HG03280 (cell line): ENCODE data around the gene PRKCA.
"Not testable (repeated sequence)": the region's sequence is repeated elsewhere in the genome, so short reads cannot be mapped to it uniquely, and the experiment has no call there.

Experiments used
- ATAC-seq: cut with Tn5 transposase; IDR thresholded peaks from one replicate; pipeline ENCODE4 v1.9.1; 2021; ENCODE audit warnings: mild to moderate bottlenecking, moderate library complexity; ENCODE audit not compliant: unreplicated experiment

PRKCA gene

DNA sequence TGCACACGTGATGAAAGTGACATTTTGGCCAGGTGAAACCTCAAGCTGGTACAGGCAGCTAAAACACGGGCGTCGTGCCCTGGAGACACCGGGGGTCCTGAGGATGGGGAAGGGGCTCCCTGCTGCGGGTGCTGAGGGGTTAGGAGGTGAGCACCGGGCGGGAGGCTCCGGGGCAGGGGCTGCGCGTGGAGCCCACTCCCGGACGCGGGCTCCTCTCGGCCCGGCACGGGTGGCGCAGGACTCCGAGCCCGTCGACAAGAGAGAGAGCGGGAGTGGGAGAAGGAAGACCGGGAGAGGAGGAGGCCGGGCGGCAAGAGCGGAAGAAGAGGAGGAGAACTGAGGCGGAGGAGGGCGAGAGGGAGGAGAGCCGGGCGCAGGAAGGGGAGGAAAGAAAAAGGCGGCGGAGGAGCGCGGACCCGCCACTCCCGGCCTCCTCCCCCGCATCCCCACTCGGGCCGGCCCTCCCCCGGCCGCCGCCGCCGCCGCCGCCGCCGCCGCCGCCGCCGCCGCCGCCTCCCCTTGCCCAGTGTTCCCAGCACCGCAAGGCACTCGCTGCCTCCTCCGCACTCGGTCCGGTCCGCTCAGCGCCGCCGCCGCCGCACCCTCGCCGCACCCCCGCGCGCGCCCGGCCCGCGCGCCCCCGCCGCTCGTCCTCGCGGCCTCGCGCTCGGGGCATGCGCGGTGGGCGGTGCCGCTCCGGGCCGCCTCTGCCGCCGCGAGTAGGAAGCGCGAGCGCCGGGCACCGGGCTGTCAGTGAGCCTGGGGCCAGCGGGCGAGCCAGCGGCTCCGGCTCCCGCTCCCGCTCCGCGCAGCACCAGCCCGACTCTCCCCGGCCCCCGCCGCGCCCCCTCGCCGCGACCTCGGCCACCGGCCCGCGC is at the start of gene PRKCA:
Gene PRKCA (plus strand): TSS at position 750 of the 878 bp plus-strand sequence.
- peak; percentile 77 for ATAC-seq

DNA sequence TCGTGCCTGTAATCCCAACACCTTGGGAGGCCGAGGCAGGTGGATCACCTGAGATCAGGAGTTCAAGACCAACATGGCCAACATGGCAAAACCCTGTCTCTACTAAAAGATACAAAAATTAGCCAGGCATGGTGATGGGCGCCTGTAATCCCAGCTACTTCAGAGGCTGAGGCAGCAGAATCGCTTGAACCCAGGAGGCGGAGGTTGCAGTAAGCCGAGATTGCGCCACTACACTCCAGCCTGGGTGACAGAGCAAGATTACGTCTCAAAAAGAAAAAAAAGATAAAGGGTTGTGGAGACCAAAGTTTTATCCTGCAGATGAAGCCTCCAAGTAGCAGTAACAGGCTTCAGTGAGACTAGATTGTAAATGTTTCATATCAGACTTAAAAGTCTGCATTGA is 49.0 kb upstream of the PRKCA start:
- ATAC-seq = not testable (repeated sequence)

DNA sequence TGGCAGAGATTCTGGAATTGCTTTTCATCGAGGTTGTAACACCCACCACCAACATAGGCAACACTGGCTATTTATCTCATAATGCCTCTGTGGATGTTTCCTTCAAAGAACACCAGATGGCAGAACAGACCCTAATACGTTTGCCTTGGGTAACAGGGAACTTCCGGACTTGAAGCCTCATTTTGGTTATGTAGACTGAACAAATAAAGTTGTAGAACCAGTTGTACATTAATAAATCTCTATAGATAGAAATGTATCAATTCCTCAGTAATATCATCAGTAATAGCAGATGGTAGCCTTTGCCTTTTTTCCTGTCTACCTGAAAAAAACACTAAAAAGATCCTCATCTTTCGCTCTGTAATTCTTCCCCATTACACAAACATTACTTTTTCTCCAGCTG is 47.3 kb upstream of the PRKCA start:
- ATAC-seq = no peak

DNA sequence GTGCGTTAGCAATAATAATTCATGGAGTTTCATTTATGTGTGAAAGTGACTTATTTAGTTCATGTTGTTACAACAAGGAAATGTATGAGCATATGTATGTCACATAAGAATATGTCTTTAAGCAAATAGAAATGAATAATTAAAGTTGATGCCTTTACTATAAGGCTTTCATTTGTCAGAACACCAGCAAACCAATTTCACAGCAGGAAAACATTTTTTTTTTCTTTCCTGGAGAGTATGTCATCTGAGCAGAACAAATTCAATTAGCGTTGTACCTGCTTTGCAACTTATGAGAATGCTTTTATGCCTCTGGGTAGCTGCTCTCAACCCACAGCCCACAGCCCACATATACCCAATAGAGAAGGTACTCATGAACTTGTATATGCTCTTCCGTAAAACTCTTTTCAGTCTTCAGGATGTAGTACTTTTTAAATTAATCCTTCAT is 46.9 kb upstream of the PRKCA start:
- ATAC-seq = no peak

DNA sequence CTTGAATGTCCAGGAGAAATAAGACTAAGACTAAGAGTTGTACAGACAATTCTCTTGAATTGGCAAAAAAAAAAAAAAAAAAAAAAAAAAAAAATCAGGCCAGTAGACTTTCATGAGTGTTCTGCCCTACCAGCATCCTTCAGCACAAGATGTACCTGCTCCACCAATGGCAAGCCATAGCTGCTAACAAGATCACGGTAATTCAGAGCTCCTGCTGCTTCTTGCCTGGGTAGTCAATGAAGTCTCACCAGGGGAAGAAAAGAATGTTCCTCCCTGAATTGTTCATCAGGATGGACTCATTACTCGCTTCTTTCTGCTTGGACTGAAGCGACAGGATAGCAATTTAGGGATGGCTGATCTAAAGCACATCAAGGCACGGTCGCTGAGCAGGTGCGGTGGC is 42.1 kb upstream of the PRKCA start:
- ATAC-seq = no peak

DNA sequence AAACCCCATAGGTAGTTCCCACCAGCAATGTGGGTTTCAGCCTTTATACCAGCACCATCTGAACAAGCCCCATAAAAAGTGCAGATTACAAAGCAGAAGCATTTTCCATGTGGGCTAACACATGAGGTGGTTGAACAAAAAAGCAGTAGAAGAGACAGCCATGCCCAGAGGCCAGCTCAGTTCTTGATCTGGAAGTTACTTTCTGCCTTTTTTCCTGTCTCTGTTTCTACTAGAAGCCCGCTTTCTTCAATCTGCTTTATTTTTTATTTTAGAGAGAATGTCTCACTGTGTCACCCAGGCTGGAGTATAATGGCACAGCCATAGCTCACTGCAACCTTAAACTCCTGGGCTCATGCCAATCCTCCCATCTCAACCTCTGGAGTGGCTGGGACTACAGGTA is 41.7 kb upstream of the PRKCA start:
- no peak for ATAC-seq

DNA sequence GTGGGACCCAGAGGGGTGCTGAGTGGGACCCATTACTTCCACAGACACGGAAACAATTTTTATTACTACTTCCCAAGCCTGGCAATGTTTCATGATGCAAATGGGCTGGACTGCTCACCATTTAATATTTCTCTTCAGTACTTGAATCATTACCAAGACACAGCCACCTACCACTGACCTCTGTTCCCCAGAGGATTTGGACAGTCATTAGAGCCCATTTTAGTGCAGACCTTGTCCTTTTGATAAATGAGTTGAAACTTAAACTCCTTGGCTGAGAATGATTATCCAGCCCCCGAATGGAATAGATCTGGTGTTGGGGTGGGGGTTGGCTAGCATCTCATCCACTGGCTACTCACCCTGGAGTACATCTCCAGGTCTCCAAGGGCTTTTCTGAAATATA is 39.6 kb upstream of the PRKCA start:
- ATAC-seq = no peak

DNA sequence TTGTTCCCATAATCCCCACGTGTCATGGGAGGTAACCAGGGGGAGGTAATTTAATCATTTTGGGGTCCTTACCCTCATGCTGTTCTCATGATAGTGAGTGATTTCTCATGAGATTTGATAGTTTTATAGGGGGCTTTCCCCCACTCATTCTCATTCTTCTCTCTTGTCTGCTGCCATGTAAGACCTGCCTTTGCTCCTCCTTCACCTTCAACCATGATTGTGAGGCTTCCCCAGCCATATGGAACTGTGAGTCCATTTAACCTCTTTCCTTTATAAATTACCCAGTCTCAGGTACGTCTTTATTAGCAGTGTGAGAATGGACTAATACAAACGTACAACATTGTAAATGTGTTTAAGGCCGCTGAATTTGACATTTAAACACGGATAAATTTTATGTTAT is 37.7 kb upstream of the PRKCA start:
- no peak for ATAC-seq

DNA sequence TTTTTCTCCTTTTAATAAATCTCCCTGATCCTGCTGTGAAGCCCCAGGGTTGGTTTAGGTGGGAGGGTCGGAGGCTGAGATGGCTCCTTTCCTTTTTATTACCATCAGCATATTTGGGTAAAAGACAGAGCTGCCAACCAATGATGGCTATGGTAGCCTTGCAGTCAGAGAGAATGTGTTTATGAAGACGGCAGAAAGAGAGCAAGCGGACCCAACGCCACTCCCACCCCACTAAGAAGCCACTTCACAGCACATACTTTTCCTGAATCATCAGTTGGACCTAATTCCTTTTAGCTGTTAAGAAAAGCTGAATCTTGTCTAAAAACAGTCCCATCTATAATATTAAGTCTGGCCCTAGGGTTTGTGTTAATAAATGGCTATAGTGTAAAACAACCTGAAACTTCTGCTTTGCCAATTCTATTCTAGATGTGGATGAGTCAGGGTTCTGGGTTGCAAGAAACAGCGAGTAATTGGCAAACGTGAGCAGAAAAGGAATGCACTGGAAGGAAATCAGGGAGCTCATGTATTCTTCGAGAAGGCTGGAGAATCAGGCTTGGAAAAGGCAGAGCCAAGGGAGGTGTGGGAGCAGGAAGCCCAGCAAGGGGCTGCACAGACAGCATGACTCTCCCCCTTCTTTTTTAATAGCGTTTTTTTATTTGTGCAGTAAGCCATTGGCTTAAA is 34.0 kb upstream of the PRKCA start:
- ATAC-seq = no peak

DNA sequence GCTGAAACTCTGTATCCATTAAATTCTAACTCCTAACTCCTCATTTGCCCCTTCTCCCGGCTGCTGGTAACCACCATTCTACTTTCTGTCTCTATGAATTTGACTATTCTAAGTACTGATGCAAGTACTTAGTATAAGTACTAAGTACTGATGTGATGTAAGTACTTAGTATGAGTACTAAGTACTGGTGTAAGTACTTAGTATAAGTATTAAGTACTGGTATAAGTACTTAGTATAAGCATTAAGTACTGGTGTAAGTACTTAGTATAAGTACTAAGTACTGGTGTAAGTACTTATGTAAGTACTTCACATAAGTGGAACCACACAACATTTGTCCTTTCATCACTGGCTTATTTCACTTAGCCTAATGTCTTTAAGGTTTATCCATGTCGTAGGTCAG is 32.3 kb upstream of the PRKCA start:
- no peak for ATAC-seq

DNA sequence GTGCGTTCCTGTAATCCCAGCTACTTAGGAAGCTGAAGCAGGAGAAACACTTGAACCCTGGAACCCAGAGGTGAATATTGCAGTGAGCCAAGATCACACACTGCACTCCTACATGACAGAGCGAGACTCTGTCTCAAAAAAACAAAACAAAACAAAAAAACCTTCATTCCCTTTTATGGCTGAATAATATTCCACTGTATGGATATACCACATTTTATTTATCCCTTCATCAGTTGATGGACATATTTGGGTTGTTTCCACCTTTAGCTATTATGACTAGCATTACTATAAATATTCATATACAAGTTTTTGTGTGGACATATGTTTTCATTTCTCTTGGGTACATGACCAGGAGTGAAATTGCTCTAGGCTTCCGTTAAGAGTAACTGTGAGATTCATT is 30.9 kb upstream of the PRKCA start:
- no peak for ATAC-seq

DNA sequence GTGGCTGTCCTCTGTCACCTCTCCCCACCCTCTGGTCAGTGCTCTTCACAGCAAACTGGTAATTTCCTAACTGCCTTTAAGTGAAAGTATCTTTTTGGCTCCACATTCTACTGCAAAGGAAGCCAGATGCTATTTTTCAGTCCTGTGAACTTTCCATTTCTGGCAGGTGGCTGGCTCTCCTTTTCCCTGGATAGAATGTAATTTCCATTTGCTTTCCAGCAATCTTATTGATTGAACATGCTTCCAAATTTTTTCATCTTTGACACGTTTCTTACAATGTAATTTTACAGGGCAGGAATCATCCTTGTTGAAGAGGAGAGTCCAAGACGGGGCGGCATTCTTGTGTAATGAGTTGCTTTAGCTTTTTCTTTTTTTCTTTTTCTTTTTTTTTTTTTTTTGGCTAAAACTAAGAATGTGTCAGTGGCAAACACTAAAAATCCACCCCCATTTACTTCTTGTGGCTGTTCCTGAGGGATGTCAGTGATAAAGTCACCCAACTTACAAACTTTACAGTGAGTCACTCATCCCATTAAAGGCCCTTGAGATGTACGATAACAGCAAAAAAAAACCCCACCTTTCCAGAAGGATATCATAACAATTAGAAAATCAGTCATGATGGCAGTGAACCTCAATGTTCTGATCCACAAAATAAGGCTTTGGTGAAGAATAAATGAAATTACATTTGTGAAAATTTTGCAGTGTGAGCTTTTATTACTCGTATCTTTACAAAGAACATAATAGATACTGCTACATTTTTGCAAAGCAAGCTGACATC is 29.4 kb upstream of the PRKCA start:
- ATAC-seq = no peak

DNA sequence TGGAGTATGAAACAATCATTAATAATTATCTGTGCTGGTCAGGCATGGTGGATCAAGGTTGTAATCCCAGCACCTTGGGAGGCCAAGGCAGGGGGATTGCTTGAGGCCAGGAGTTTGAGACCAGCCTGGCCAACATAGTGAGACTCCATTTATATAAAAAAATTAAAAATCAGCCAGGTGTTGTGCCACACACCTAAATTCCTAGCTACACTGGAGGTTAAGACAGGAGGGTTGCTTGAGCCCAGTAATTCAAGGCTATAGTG is 28.9 kb upstream of the PRKCA start:
- no peak for ATAC-seq

DNA sequence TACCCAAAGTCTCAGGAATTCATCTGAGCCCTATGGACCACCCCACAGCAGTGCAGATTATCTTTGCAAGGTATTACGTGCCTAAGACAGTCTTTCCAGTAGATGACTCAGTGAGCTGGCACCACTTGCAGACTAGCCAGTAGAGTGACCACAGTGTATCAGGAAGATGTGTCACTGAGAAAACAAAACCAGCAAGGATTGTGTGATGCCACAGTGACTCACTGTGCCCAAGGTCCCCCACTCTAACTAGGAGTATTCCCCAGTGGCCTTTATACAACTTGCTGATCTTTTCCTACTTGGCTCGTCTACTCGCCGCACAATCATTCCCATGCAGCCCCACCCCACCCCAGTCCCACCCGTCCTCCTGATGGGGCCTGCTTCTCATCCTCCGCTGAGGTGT is 26.8 kb upstream of the PRKCA start:
- ATAC-seq = no peak

DNA sequence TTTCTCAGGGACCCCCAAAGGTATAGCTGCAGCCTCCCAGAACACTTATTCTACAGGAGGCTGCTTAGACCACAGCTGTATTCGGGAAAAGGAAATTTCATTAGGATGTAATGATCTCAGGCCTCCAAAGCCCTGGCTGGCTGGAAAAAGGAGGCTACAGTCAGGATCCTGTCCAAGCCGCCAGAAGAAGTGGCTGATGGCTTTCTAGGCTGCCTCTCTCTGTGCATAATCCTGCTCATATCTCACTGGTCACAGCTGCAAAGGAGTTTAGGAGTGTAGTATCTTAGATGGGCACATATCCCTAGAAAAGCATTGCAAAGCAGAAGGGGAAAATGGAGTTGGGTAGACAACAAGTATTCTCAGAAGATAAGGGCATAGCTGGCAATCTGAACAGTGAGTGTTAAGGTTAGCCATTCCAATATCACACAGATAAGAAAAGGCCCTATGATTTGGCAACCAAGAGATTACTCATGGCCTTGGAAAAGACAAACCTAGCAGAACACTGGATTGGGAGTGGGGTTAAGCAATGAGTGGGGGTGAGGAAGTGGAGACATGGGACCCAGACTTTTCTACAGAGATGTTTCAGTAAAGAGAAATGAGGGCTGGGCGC is 26.0 kb upstream of the PRKCA start:
- no peak for ATAC-seq

DNA sequence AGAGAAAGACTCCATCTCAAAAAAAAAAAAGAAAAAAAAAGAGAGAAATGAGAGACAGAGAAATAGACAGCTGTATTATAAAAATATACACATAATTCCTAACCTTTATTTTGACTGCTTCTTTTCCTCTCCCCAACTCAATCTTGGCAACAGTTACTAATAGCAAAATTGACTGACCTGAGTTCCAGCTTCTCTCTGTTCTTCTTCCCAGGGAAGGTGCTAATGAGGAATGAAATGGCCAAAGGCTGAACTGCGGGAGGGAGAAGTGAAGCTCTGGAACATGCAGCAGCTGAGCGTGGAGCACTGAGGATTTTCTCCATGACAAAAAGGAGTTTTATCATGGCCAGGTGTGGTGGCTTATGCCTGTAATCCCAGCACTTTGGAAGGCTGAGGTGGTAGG is 25.2 kb upstream of the PRKCA start:
- no peak for ATAC-seq

DNA sequence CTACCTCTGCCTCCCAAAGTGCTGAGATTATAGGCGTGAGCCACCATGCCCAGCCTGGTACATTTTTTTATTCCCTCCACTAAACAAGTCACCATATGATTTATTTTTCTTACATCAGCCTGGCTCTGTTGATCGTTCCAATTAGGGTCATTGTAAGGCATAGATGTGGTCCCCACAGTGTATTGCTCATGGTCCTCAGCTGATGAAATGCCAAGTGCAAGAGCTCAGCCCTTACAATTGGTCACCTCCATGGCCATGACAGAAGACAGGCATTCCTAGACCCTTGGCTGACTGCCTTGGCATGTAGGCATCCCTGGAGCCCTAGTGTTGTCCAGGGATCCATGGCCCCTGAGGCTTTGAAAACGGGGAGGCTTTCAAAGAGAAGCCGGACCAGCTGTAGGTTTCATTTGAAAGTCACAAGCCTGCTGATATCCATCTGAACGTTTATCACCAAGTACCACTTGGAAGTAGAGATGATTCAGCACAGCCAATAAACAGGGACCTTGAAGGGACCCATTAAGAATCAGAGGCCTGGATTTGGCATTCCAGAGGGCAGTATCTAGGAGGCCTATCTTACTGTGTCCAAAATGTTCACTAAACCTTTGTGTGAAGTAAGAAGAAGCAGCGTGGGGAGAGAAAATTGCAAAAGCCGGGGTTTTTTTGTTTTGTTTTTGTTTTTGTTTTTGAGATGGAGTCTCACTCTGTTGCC is 20.6 kb upstream of the PRKCA start:
- no peak for ATAC-seq

DNA sequence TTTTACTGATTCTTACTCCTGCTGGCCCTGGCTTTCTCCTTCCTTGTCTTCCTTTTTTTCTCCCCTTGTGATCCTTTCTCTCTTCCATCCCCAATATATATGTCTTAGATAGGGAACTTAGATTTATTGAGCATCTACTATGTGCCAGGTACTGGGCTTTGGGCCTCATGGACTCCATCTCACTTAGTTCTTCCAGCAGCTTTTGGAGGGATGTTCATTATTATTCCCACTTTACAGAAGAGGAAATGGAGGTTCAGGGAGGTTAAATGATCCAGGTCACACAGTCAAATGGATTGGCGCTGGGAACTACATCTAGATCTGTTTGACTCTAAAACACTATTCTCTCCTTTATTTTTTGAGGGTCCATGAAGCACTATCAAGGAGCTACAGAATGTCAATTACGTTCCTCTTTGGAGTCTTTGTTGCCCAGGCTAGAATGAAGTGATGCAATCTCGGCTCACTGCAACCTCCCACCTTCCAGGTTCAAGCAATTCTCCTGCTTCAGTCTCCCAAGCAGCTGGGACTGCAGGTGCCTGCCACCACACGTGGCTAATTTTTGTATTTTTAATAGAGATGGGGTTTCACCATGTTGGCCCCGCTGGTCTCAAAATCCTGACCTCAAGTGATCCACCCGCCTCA is 19.0 kb upstream of the PRKCA start:
- ATAC-seq = no peak

DNA sequence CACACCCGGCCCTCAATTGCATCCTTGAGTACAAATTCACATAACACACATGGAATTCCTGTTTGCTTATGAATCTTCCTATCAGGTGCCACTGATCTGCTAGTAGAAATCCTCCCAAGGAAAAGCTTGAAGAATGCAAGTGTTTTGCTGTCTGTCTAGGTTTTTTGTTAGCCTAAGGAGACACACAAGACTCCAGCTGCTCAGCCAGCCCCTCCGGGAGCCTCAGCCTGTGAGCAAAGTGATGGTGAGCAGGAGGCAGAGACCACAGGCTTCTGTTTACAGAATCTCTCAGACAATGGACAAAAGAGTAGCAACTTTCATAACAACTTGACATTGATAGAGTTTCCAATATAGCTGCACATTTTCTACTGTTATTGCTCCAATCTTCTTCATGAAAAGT is 18.4 kb upstream of the PRKCA start:
- no peak for ATAC-seq

DNA sequence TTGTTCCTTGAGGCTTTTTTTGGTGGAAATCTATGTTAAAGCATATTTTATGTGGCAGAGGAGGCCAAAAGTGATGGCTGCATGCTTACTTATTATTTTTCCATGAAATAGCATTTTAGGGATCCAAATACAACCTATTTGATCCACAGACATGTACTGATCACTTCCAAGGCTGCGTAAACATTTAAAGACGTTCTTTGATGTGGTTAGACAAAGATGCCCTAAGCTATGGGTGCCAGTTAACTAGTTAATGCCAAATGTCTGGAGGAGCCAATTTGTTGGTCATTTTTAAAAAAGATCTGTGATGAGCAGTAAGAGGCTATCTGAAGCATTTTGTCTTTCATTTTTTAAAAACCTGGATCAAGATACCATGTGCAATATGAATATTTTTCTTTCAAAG is 17.3 kb upstream of the PRKCA start:
- no peak for ATAC-seq
